GM12878 (cell line): ENCODE data around the gene TM4SF18.

Experiments
- BHLHE40 ChIP-seq, 2 experiments: fragments of 450-650 bp in 1 of 2; IDR thresholded peaks; 2 replicates each; pipeline ENCODE4 v1.6.1; 2011 to 2017; ENCODE audit warnings: low read depth in 2 of 2, borderline replicate concordance in 1 of 2, improper control_type of control experiment in 1 of 2, low read length in 1 of 2, mild to moderate bottlenecking in 1 of 2
- FOS ChIP-seq: IDR thresholded peaks from 3 replicates; pipeline ENCODE4 v1.6.1; 2011; ENCODE audit warnings: borderline replicate concordance; ENCODE audit not compliant: insufficient read length; ENCODE audit errors: extremely low read depth
- HCFC1 ChIP-seq: fragments of 150-350 bp; IDR thresholded peaks from 2 replicates; pipeline ENCODE4 v1.6.1; 2014; ENCODE audit warnings: low read length
- ZBTB40 ChIP-seq: fragments of 450-650 bp; IDR thresholded peaks from 2 replicates; pipeline ENCODE4 v1.6.1; 2016; ENCODE audit warnings: mild to moderate bottlenecking, moderate library complexity, borderline replicate concordance
- ZNF274 ChIP-seq: IDR thresholded peaks from one replicate; pipeline ENCODE4 v1.8.0; 2011; ENCODE audit not compliant: insufficient read length, insufficient read depth

GRCh38 chr3:149371001-149371722, 37.7 kb upstream of the TM4SF18 start:
- TF ChIP-seq ZNF274: no peak
- no peak for TF ChIP-seq ZBTB40
- TF ChIP-seq FOS: no peak
- no peak for TF ChIP-seq HCFC1
- TF ChIP-seq BHLHE40 (IDR thresholded peaks at IDR 0.05; ENCODE audit: borderline replicate concordance in 1 of 2, low read depth in 2 of 2, low read length in 1 of 2): no peak
